T-helper 1 cell treated with Interleukin-12 subunit alpha and Interleukin-12 subunit beta and Interleukin-4 antibody, amounts not matched to agents 30 ng/mL and 1 ng/mL, for 36 hours (primary cell): Measurements from ENCODE around the gene DISP3. TPM values are rescaled to one million over a fixed set of nuclear protein-coding genes. Genes with fewer than 3 reads are reported as not detected.

ENCODE experiments used
- intact Hi-C: fragments of 100-400 bp; cut with micrococcal nuclease; formaldehyde crosslinking; loops from one replicate; pipeline ENCODE4 v1.15.1; 2024
- total RNA-seq: library from RNA; stranded (reverse); gene quantifications from 2 replicates; pipeline ENCODE4 v1.2.3, GENCODE V29; 2022

Gene DISP3
- total RNA-seq, 1 donor from 2014 or later: 0.20 TPM

- intact Hi-C loops: no loop called here
Measured at GRCh38 chr1:11525516-11525915, 46.6 kb downstream of the DISP3 start.

DNA sequence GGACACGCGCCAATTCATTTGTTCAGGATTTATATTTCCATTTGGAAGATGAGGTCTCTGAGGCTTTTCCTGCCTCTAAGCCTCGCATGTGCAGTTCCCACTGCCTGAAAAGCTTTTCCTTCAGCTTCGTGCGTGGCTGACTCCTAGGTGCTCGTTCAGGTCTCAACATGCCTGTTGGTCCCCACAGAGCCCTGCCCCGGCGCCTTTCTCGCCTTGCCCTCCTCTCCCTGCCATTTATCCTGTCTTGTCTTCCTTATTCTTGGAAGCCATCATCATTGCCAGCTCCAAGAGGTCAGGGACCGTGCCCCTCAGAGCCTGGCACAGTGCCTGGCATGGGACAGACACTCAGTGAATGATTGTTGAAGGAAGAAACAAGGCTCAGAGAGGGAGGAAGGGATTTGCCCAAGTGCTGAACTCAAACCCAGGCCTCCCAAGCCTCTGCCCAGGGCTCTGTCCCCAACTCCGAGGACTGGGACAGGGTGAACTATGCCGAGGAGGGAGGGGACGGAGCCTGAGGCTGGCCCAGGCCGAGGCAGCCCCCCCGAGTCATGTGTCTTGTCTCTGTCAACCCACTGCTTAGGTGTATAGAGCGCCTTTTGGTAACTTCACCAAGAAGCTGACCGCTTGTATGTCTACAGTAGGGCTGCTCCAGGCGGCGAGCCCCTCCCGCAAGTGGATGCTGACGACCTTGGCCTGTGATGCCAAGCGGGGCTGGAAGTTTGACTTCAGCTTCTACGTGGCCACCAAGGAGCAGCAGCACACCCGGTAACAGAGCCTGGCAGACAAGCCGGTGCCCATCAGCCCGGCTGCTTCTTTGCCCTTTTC lies 47.3 kb downstream of the DISP3 start:
- intact Hi-C loops: no loop called here

GRCh38 chr1:11527541-11528452 lies 48.8 kb downstream of the DISP3 start:
- intact Hi-C loops: no loop called here

DNA sequence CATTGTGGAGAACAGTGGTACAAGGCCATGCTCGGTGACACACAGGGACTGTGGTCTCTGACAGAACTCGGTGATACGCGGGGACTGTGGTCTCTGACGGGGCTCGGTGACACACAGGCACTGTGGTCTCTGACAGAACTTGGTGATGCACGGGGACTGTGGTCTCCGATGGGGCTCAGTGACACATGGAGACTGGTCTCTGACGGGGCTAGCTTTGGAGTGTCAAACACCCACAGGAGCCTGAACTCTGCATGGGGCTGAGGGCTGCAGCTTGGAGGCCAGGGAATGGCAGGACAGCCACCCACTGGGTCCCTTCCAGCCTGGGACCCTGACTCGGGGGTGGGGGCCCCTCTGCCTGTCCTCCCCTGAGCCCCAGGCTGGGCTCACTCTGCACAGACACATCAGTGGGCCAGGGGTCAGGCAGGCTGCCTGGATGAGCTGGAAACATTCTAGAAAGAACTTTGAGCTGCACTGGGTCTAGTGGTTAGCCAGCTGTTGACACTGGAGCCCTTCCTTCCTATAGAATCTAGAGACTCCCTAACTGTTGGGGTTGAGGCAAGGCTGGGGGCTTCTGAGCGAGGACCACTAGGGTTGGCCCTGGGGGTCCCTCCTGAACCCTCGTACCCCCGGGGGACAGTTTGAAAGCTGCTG lies 49.8 kb downstream of the DISP3 start:
- intact Hi-C loops: no loop called here

DNA sequence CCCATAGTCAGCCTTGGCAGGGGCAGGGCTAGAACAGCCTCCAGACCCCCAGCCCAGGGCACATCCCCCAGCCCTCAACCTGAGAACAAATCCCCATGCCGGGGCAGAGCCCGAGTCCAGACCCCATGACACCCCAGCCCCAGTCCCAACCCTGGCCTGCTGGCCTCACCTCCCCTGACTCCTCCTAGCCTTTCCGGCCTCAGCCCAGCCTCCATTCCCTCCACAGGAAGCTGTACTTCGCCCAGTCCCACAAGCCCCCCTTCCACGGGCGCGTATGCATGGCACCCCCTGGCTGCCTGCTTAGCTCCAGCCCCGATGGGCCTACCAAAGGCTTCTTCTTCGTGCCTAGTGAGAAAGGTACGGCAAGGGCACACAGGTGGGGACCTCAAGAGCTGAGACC lies 50.4 kb downstream of the DISP3 start:
- intact Hi-C loops: no loop called here

GRCh38 chr1:11529763-11530730 lies 51.1 kb downstream of the DISP3 start:
- intact Hi-C loops: no loop called here

GRCh38 chr1:11530731-11531311 lies 51.9 kb downstream of the DISP3 start:
- intact Hi-C loops: no loop called here

DNA sequence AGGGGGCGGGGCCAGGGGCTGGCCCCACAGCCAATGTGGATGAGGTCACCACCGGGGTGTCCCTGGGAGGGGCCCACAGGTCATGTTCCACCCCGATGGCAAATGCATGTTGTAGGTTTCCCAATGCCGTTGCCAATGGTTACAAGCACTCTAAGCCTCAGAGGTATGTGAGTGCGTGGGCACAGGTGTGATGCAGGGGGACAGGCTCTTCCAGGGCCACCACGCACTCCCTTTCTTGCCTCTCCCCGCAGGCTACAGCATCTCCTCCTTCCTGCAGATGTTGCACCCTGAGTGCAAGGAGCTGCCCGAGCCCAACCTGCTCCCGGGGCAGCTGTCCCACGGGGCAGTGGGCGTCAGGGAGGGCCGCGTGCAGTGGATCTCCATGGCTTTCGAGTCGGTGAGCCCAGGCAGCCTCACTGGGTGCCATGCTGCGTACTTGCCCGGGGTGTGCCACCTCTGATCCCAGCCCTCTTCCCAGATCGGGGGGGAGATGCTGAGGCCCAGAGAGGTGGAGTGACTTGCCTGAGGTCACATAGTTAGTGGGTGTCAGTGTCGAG lies 52.4 kb downstream of the DISP3 start:
- intact Hi-C loops: no loop called here

DNA sequence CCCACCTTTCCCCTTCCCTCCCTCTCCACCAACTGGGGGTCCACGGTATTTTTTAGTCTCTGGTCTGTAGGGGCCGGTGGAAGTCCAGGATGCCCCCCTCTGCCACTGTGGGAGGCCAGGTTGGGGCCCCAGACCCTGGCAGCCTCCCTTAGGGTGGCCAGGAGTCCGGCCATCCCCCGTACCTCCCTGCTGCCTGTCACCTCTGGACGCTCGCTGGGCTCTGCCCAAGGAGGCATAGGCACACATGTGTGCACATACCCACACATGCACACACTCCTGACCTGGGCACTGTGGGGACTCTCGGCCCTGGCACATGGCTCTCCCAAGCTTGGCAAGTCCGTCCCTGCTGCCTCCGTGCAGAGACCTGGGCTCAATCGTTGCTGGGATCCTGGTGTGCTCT lies 53.0 kb downstream of the DISP3 start:
- intact Hi-C loops: no loop called here

DNA sequence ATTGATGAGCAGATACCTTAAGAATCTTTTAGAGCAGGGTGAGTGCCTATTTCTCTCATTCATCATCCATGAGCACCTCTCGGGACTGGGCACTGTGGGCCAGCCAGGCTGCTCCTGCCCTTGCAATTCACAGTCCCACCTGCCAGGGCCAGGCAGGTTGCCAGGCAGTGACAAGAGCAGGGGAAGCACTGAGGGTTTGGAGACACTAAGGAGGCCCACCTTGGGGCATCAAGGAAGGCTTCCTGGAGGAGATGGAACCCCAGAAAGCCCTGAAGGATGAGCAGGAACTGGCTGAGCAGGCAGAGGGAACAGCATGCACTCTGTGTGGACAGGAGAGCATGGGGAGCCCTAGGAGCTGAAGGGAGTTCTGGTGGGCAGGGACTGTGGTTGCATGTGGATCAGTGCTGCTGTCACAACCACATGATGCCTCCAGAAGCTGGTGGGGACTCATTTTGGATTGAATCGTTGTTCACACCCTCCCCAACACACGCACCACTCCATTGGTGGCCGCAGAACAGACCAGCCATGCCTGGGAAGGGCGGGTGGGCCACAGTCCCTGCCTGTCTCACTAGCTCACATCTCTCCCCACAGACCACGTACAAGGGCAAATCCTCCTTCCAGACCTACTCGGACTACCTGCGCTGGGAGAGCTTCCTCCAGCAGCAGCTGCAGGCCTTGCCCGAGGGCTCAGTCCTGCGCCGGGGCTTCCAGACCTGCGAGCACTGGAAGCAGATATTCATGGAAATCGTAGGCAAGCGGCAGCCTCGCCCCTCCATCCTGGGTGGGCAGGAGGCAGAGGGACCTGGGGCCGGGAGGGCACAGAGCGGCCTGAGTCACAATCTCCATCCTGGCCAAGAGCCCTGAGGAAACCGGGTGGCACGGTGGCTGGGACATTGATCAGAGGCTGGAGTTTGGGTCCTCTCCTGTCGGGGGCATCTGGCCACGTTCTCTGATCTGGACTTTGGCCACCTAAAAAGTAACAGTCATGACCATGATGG lies 55.1 kb downstream of the DISP3 start:
- intact Hi-C loops: no loop called here

- intact Hi-C loops: no loop called here
Measured at GRCh38 chr1:11534846-11535245, 55.9 kb downstream of the DISP3 start.

GRCh38 chr1:11535316-11535715 lies 56.4 kb downstream of the DISP3 start:
- intact Hi-C loops: no loop called here

DNA sequence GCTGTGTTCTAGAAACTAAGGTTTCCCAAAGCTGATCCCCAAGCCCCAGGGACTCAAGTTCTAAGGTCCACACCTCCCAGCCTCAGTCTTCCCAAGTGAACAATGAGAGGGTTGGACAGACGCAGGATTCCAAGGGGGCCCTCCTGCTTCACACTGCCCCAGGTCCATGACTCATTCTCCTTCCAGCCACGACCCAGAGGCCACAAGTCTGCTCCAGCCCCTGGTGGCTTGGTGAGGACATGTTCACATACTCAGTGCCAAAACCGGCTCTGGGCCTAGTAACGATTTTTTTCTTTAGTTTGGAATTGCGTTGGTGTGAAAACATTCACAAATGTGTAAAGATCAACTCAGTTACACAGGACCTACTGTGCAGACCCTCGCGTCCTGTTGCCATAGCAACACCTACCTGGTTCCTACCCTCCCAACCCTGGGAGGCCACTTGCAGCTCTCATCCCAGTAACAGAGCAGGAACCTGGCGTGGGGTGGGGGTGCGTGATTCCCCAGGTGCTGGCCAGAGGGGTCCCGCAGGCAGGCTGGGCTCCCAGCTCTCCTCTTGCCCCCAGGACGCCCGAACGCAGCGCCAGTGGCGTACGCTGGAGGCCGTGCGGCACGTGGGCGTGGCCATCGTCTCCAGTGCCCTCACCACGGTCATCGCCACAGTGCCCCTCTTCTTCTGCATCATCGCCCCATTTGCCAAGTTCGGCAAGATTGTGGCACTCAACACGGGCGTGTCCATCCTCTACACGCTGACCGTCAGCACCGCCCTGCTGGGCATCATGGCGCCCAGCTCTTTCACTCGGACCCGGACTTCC lies 57.0 kb downstream of the DISP3 start:
- intact Hi-C loops: no loop called here

DNA sequence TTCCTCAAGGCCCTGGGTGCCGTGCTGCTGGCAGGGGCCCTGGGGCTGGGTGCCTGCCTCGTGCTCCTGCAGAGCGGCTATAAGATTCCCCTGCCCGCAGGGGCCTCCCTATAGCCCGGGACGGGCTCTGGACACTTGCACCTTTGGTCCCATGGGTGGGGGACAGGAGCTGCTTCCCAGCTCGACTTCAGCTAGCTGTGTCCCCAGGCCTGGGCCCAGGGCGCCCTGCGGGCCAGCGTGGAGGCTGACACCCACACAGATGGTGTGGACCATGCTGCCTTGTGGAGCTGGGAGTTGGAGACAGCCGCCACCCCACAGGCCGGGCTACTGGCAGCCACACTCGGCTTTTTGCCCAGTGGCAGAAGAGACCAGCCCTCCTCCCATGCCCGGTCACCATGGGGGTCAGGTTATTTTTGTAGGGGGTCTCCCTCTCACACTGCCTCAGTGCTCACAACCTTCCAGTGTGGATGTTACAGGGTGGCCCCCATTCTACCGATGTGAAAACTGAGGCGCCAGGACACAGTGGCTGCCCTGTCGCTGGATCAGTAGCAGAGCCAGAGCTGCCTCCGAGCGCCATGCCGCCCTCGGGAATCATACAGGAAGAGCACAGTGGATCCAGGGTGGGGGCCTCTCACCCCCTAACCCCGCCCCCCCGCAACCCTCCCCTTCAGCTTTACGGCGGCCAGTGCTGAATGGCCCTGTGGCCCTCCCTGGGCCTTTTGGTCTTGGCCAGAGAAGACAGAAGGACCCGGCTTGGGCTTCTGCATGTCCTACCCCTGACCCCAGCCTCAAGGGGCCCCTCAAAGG lies 57.8 kb downstream of the DISP3 start:
- intact Hi-C loops: no loop called here

- intact Hi-C loops: no loop called here
Measured at GRCh38 chr1:11537380-11537764, 58.4 kb downstream of the DISP3 start.

GRCh38 chr1:11537854-11538591 lies 59.1 kb downstream of the DISP3 start:
- intact Hi-C loops: no loop called here
